Measurements from ENCODE around the gene PIP4K2A.

- TF ChIP-seq FOXA1 (IDR thresholded peaks at IDR 0.05) (no peak), BHLHE40 (IDR thresholded peaks at IDR 0.05; ENCODE audit: borderline replicate concordance) (no peak), SUZ12 (IDR thresholded peaks at IDR 0.05) (no peak), CTBP1 (IDR thresholded peaks at IDR 0.05; ENCODE audit: borderline replicate concordance) (no peak), HDGF (IDR thresholded peaks at IDR 0.05; ENCODE audit: borderline replicate concordance) (no peak), ARNT (IDR thresholded peaks at IDR 0.05) (no peak), FOXK2 (IDR thresholded peaks at IDR 0.05) (no peak), ZNF384 (IDR thresholded peaks at IDR 0.05) (no peak), FOXM1 (IDR thresholded peaks at IDR 0.05; ENCODE audit: borderline replicate concordance) (no peak), PKNOX1 (IDR thresholded peaks at IDR 0.05) (no peak)
These were observed 55.5 kb downstream of the PIP4K2A start for GRCh38 chr10:22658745-22659410.

Data from HEK293T (cell line).